GM18499 (cell line): Measurements from ENCODE around the gene DCN.
"Not testable (repeated sequence)": the region's sequence is repeated elsewhere in the genome, so short reads cannot be mapped to it uniquely, and the experiment has no call there.

Source experiments
- ATAC-seq: cut with Tn5 transposase; IDR thresholded peaks from one replicate; pipeline ENCODE4 v1.9.1; 2021; ENCODE audit warnings: moderate number of reproducible peaks; ENCODE audit not compliant: insufficient read depth, unreplicated experiment

DCN gene, protein sequence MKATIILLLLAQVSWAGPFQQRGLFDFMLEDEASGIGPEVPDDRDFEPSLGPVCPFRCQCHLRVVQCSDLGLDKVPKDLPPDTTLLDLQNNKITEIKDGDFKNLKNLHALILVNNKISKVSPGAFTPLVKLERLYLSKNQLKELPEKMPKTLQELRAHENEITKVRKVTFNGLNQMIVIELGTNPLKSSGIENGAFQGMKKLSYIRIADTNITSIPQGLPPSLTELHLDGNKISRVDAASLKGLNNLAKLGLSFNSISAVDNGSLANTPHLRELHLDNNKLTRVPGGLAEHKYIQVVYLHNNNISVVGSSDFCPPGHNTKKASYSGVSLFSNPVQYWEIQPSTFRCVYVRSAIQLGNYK

GRCh38 chr12:91182636-91183455 lies at the start of gene DCN:
Gene DCN, minus strand, starts transcription at chr12:91182817. Its CDS starts 4,265 bp downstream, at chr12:91178552.
- no peak for ATAC-seq

DNA sequence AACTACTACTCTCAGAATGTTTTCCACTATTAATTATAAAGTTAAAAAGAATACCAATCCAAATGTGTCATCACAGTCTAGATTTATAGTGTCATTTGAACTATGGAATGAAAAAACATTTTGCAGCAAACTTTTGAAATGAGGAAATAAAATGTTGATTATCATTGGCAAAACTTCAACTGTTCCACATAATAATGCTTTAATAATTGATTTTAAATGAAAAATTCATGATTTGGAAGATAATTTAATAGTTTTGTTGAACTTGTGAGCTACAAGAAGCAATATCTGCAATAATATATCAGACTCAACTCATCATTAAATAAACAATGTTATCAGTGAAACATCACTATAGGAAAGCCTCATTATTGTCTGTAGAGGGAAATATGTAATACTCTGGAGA lies 48.2 kb upstream of the DCN start:
- ATAC-seq: no peak

- ATAC-seq: no peak
These were observed 44.3 kb upstream of the DCN start for GRCh38 chr12:91226951-91227350.

DNA sequence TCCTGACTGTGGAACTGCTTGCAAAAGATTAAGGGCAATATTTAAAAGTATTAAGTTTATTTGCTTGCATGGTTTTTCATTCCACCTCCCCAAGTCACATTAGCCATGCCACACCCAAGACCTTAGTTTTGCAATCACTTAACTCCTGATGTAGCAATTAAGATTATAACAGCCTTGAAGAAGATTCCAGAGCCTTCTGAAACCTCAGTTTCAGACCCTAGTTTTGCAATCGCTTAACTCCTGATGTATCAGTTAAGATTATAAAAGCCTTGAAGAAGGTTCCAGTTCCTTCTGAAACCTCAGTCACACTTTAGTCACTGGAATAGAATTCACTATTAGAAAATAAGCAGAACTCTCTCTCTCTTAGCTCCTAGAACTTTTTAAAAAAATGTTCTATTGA lies 42.7 kb upstream of the DCN start:
- no peak for ATAC-seq

GRCh38 chr12:91224401-91224800 lies 41.8 kb upstream of the DCN start:
- no peak for ATAC-seq

DNA sequence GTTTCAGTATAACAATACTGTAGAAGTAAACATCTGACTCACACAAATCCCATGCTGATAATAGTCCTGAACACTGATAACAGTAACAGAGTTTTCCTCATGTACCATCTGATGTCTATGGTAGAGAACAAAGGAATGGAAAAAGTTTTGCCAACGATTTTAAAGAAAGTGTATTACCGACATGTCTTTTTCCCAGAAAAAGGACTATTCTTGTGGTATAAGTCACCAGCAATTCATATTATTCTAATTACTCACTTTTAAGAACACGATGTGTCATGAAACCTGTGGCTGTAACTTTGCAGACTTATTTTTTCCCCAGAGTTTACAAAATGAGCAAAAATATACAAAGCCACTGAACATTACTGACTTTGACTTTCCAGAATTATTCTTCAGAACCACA lies 40.1 kb upstream of the DCN start:
- no peak for ATAC-seq

GRCh38 chr12:91219919-91220318 lies 37.3 kb upstream of the DCN start:
- no peak for ATAC-seq

GRCh38 chr12:91219511-91219910 lies 36.9 kb upstream of the DCN start:
- no peak for ATAC-seq

- ATAC-seq: no peak
These were observed 34.3 kb upstream of the DCN start for GRCh38 chr12:91216871-91217270.

- ATAC-seq: no peak
These were observed 33.4 kb upstream of the DCN start for GRCh38 chr12:91215940-91216454.

GRCh38 chr12:91211866-91212265 lies 29.2 kb upstream of the DCN start:
- ATAC-seq: no peak

- ATAC-seq: no peak
These were observed 28.0 kb upstream of the DCN start for GRCh38 chr12:91210618-91211017.

DNA sequence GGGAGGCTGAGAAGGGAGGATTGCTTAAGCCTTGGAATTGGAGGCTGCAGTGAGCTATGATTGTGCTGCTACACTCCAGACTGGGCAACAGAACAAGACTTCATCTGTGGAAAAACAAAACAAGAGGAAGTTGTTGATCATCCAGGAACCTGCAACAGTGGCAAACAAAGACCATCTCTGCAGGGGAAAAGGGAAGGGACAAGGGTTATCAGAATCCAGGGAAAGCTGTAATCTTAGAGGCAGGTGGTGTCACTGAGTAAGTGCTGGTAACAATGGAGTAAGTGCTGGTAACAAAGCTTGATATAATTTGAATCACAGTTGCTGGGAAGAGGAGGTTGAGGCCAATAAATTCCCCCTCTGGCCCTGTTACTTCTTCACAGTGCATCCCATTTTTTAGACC lies 27.5 kb upstream of the DCN start:
- ATAC-seq: no peak

- not testable (repeated sequence) for ATAC-seq
These were observed 24.7 kb upstream of the DCN start for GRCh38 chr12:91207301-91207700.

- ATAC-seq: no peak
These were observed 23.2 kb upstream of the DCN start for GRCh38 chr12:91205811-91206210.

DNA sequence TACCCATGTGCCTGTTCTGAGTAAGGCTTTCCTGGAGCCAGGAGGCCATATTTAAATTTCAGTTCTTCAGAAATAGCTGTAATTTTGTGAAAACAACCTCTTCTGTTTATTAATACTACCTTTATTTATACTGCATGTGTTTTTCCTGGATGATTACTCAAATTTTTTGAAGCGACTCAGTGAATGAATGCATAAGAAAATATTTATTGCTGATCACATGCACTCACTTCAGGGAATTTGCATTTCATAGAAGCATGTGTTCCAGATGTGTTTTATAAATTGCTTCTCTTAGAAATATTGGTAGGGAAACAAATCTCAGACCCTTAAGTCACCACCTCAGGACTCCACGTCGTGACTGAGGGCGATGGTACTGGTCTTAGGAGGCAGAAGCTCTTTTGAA lies 21.8 kb upstream of the DCN start:
- no peak for ATAC-seq

- no peak for ATAC-seq
These were observed 21.0 kb upstream of the DCN start for GRCh38 chr12:91203610-91204009.

DNA sequence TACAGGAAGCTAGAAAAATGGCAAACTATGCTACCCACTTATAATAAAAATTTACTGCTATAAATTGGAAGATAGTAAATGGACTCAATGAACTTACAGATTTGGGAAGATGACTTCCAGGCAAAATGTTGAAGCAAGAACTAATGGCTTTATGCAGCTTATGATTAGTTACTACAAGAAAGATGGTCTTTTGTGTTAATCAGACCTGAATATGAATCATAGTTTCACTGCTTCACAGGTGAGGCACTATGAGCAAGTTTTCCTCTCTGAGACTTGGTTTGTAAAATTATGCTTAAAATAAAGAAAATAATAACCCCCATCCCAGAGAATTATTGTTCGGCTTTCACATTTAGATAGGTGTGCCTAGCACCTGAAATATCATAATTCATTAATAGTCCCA lies 19.8 kb upstream of the DCN start:
- ATAC-seq: no peak

DNA sequence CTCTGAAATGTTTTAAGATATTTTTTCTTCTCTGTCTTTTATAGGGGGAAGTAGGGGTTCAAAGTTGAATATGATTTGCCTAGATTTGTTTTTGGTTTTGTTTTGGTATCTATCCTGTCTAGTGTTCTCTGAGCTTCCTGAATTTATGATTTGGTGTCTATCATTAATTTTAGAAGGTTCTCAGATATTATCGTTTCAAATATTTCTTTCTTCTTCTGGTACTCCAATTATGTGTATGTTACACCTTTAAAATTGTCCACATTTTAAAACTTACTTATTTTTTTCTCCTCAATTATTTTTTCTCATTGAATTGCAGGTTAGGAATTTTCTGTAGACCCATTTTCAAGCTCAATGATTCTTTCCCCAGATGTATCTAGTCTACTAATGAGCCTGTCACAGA lies 13.8 kb upstream of the DCN start:
- ATAC-seq: no peak

GRCh38 chr12:91194500-91194899 lies 11.9 kb upstream of the DCN start:
- ATAC-seq: no peak

DNA sequence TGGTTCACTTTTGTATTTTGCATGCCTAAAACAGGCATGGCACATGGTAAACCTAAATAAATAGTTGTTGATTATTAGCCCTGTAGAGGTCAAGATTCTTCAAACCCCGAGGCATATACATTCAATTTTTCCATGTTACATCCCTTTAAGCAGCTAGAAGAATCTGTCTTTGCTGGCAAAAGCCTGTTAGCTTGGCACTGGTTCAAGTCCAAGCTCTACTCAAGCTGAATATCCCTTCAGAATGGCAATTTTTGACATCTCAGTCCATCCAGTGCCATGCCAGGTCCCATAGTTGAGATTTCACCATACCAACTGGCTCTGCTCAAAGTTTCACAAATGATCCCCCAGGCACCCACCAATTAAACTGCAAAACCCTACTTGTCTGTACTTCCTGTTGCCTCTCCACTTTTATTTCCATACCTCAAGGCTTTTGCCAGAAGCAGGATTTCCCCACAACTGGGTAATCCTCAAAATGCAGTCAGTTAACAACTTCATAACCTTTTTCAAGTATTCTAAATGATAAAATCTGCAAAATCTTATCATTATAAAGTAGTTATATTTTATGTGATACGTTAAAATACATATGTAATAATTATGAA lies 9.0 kb upstream of the DCN start:
- ATAC-seq: no peak
